Keratinocyte (primary cell): Measurements from ENCODE around the gene ATXN10. TPM values are rescaled to one million over a fixed set of nuclear protein-coding genes. Genes with fewer than 3 reads are reported as not detected.

Source experiments
- DNase-seq: peaks from one replicate; pipeline ENCODE4 v3.0.0-alpha.2; 2011; ENCODE audit warnings: low read depth, missing footprints, low spot score
- FAIRE-seq: peaks from 2 replicates; lab custom pipeline; 2011; peaks lifted over from hg19 to GRCh38; lab: Jason Lieb, UNC
- H2AFZ ChIP-seq: 2 replicates; pipeline ENCODE4 v1.6.0; 2012; ENCODE audit warnings: low read length, control low read depth, inconsistent platforms; ENCODE audit not compliant: control insufficient read depth
- H3K27ac ChIP-seq: 2 replicates; pipeline ENCODE4 v1.5.1; 2011; ENCODE audit warnings: low read length; ENCODE audit not compliant: control insufficient read depth, insufficient read depth
- H3K27me3 ChIP-seq: 3 replicates; pipeline ENCODE4 v1.6.0; 2011; ENCODE audit warnings: low read length; ENCODE audit not compliant: control insufficient read depth, insufficient read depth; ENCODE audit errors: extremely low read depth
- H3K36me3 ChIP-seq, 2 experiments: 2 replicates in 1 of 2; 3 replicates in 1 of 2; pipeline ENCODE4 v1.5.1; 2011; ENCODE audit warnings: low read length in 2 of 2, mild to moderate bottlenecking in 1 of 2; ENCODE audit not compliant: control insufficient read depth in 2 of 2, insufficient read depth in 2 of 2; ENCODE audit errors: extremely low read depth in 1 of 2
- H3K4me1 ChIP-seq: 3 replicates; pipeline ENCODE4 v1.5.1; 2011; ENCODE audit warnings: low read length; ENCODE audit not compliant: control insufficient read depth, insufficient read depth; ENCODE audit errors: extremely low read depth
- H3K4me2 ChIP-seq: 3 replicates; pipeline ENCODE4 v1.6.0; 2011; ENCODE audit warnings: low read depth, low read length; ENCODE audit not compliant: control insufficient read depth, insufficient read depth; ENCODE audit errors: extremely low read depth
- H3K4me3 ChIP-seq, 3 experiments: fragments of 200-600 bp in 1 of 3; sonication (generic) in 1 of 3; 2 replicates in 2 of 3; 3 replicates in 1 of 3; pipeline ENCODE4 v1.5.1; 2011 to 2016; ENCODE audit warnings: low read length in 3 of 3, mild to moderate bottlenecking in 3 of 3, control low read depth in 2 of 3, inconsistent platforms in 1 of 3, low read depth in 1 of 3, mixed read lengths in 1 of 3, mixed run types in 1 of 3, moderate library complexity in 1 of 3; ENCODE audit not compliant: control insufficient read depth in 2 of 3, insufficient read depth in 2 of 3; ENCODE audit errors: extremely low read depth in 1 of 3
- H3K79me2 ChIP-seq: 2 replicates; pipeline ENCODE4 v1.6.0; 2012; ENCODE audit warnings: low read length; ENCODE audit not compliant: control insufficient read depth, insufficient read depth
- H3K9ac ChIP-seq: 3 replicates; pipeline ENCODE4 v1.6.0; 2011; ENCODE audit warnings: low read length; ENCODE audit not compliant: control insufficient read depth, insufficient read depth; ENCODE audit errors: extremely low read depth
- H3K9me1 ChIP-seq: 3 replicates; pipeline ENCODE4 v1.6.0; 2011; ENCODE audit warnings: low read length; ENCODE audit not compliant: control insufficient read depth, insufficient read depth; ENCODE audit errors: extremely low read depth
- H3K9me3 ChIP-seq: 2 replicates; pipeline ENCODE4 v1.5.1; 2012; ENCODE audit warnings: low read depth, low read length; ENCODE audit not compliant: control insufficient read depth
- H4K20me1 ChIP-seq: 3 replicates; pipeline ENCODE4 v1.6.0; 2011; ENCODE audit warnings: low read length; ENCODE audit not compliant: control insufficient read depth, insufficient read depth; ENCODE audit errors: extremely low read depth
- CTCF ChIP-seq, 3 experiments: IDR thresholded peaks in 1 of 3; conservative IDR thresholded peaks in 1 of 3; optimal IDR thresholded peaks in 1 of 3; 2 replicates in 2 of 3; 3 replicates in 1 of 3; pipeline versions ENCODE3 to v1.5.1; 2011; ENCODE audit warnings: low read length in 3 of 3, mild to moderate bottlenecking in 3 of 3, moderate library complexity in 2 of 3, control low read depth in 1 of 3, inconsistent platforms in 1 of 3; ENCODE audit not compliant: insufficient read depth in 2 of 3; ENCODE audit errors: extremely low read depth in 1 of 3
- EZH2 ChIP-seq: IDR thresholded peaks from one replicate; pipeline ENCODE4 v1.6.1; 2012; ENCODE audit warnings: inconsistent platforms, mild to moderate bottlenecking, low read length, moderate library complexity
- dilution Hi-C: fragments of 300-500 bp; cut with MboI; formaldehyde crosslinking; loops from one replicate; pipeline ENCODE4 v1.7.0; 2020; ENCODE audit warnings: low sequenced_read_pairs; ENCODE audit not compliant: extremely low pct_ligation_motif_present
- polyA plus RNA-seq, 5 experiments: library from polyadenylated mRNA; depleted of rRNA in 3 of 5; stranded (reverse) in 3 of 5; stranded (forward) in 1 of 5; unstranded in 1 of 5; fragments of >200 nt; gene quantifications; 1 replicate in 1 of 5; 2 replicates in 3 of 5; 3 replicates in 1 of 5; pipeline versions ENCODE4 v1.2.1 to v1.2.3, GENCODE V29; 2011 to 2012; ENCODE audit warnings: missing spikeins in 2 of 5, low read depth in 1 of 5, low replicate concordance in 1 of 5

Gene ATXN10
- polyA plus RNA-seq, 1 donor (not counting 4 experiments of a cell fraction or from before 2014, with no cell fraction given): 276 TPM

DNA sequence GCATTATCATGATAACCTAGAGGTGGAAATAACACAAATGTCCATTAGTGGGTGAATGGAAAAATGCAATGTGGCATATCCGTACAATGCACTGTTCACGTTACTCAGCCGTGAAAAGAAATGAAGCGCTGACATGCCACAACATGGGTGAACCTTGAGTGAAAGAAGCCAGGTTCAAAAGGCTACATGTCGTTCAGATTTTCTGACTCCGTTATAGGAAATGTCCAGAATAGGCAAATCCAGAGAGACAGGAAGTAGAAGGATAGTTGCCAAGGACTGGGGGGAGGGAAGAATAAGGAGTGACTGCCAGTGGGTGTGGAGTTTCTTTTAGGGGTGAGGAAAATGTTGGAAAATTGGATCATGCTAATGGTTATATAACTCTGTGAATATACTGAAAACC lies 133.8 kb downstream of the ATXN10 start:
- H3K4me2 ChIP-seq: peak overlapping the region; percentile 73
- peak overlapping the region; percentile 42 for H3K9ac ChIP-seq
- H3K27me3 ChIP-seq: no peaks in the 10 kb centered on the region
- H3K79me2 ChIP-seq: no peaks in the 10 kb centered on the region
- FAIRE-seq (no peak), DNase-seq (no peak)
- TF ChIP-seq EZH2 (no peak), CTCF (optimal IDR thresholded peaks at IDR 0.05 in 1 of 3, IDR thresholded peaks at IDR 0.05 in 1 of 3, conservative IDR thresholded peaks at IDR 0.05 in 1 of 3; ENCODE audit: extremely low read depth in 1 of 3, insufficient read depth in 2 of 3, low read length in 3 of 3) (no peak)
- H3K27ac ChIP-seq: peak overlapping the region; percentile 81
- no peaks in the 10 kb centered on the region for H3K9me3 ChIP-seq
- H3K36me3 ChIP-seq: peaks cover 6 to 14% of the 10 kb centered on the region in 2 experiments
- peak overlapping the region in 1 of 3 experiments; percentile 44 for H3K4me3 ChIP-seq
- H4K20me1 ChIP-seq: peaks cover 4% of the 10 kb centered on the region
- no peak overlapping the region for H2AFZ ChIP-seq
- dilution Hi-C loops: no loop called here
- peaks cover 25% of the 10 kb centered on the region for H3K4me1 ChIP-seq
- peaks cover 3% of the 10 kb centered on the region for H3K9me1 ChIP-seq

GRCh38 chr22:45807156-45807915 lies 135.7 kb downstream of the ATXN10 start:
- FAIRE-seq (peak; percentile 36), DNase-seq (no peak)
- dilution Hi-C loops: no loop called here
- no peak for TF ChIP-seq EZH2
- TF ChIP-seq CTCF (optimal IDR thresholded peaks at IDR 0.05 in 1 of 3, IDR thresholded peaks at IDR 0.05 in 1 of 3, conservative IDR thresholded peaks at IDR 0.05 in 1 of 3; ENCODE audit: extremely low read depth in 1 of 3, insufficient read depth in 2 of 3, low read length in 3 of 3): no peak
- Histone ChIP-seq H3K79me2 (no peaks in the 10 kb centered on the region), H4K20me1 (peaks cover 4% of the 10 kb centered on the region), H3K9me1 (peaks cover 3% of the 10 kb centered on the region), H3K36me3 (peaks cover 8 to 21% of the 10 kb centered on the region in 2 experiments), H3K4me1 (peaks cover 25% of the 10 kb centered on the region), H3K4me3 (no peak overlapping the region), H2AFZ (no peak overlapping the region), H3K27ac (no peak overlapping the region), H3K27me3 (no peaks in the 10 kb centered on the region), H3K9ac (no peak overlapping the region), H3K4me2 (no peak overlapping the region), H3K9me3 (no peaks in the 10 kb centered on the region)
